Right forelimb (tissue), 1 donor: ENCODE measurements around the gene DCK.
"Not testable (repeated sequence)": the region's sequence is repeated elsewhere in the genome, so short reads cannot be mapped to it uniquely, and the experiment has no call there.

Experiments
- DNase-seq: peaks from one replicate; pipeline ENCODE4 v3.0.0-alpha.2; 2018

The DCK gene

GRCh38 chr4:70993181-70994068 is at the start of gene DCK:
DCK (plus strand) TSS chr4:70993649; CDS start chr4:70993836, 187 bp downstream.
- DNase-seq: peak; percentile 95

GRCh38 chr4:70945046-70945445 is 48.4 kb upstream of the DCK start:
- DNase-seq: no peak

- DNase-seq: no peak
Observed at GRCh38 chr4:70945452-70946055, 47.9 kb upstream of the DCK start.

GRCh38 chr4:70946939-70947338 is 46.5 kb upstream of the DCK start:
- no peak for DNase-seq

GRCh38 chr4:70948665-70949260 is 44.7 kb upstream of the DCK start:
- DNase-seq: no peak

GRCh38 chr4:70954032-70954431 is 39.4 kb upstream of the DCK start:
- DNase-seq: no peak

GRCh38 chr4:70956549-70957210 is 36.8 kb upstream of the DCK start:
- no peak for DNase-seq

- DNase-seq: no peak
Observed at GRCh38 chr4:70958681-70959080, 34.8 kb upstream of the DCK start.

GRCh38 chr4:70969076-70969475 is 24.4 kb upstream of the DCK start:
- no peak for DNase-seq

- DNase-seq: no peak
Observed at GRCh38 chr4:70976252-70976651, 17.2 kb upstream of the DCK start.

- no peak for DNase-seq
Observed at GRCh38 chr4:70979445-70980008, 13.9 kb upstream of the DCK start.

GRCh38 chr4:70980196-70980595 is 13.3 kb upstream of the DCK start:
- DNase-seq: no peak

- no peak for DNase-seq
Observed at GRCh38 chr4:70984106-70984505, 9.3 kb upstream of the DCK start.

GRCh38 chr4:70984589-70984988 is 8.9 kb upstream of the DCK start:
- DNase-seq: no peak

GRCh38 chr4:70991596-70991995 is 1.9 kb upstream of the DCK start:
- no peak for DNase-seq

GRCh38 chr4:70992391-70992881 is 1.0 kb upstream of the DCK start:
- no peak for DNase-seq

- no peak for DNase-seq
Observed at GRCh38 chr4:70994069-70994366, 569 bp downstream of the DCK start.

- no peak for DNase-seq
Observed at GRCh38 chr4:70994387-70995099, 1.1 kb downstream of the DCK start.

GRCh38 chr4:70996018-70996360 is 2.5 kb downstream of the DCK start:
- no peak for DNase-seq

- DNase-seq: no peak
Observed at GRCh38 chr4:70997036-70997435, 3.6 kb downstream of the DCK start.

- no peak for DNase-seq
Observed at GRCh38 chr4:70997546-70997945, 4.1 kb downstream of the DCK start.

- DNase-seq: not testable (repeated sequence)
Observed at GRCh38 chr4:70999639-71000038, 6.2 kb downstream of the DCK start.

- not testable (repeated sequence) for DNase-seq
Observed at GRCh38 chr4:71001363-71001762, 7.9 kb downstream of the DCK start.
